ENCODE measurements around the gene CCDC170.

CCDC170 gene

DNA sequence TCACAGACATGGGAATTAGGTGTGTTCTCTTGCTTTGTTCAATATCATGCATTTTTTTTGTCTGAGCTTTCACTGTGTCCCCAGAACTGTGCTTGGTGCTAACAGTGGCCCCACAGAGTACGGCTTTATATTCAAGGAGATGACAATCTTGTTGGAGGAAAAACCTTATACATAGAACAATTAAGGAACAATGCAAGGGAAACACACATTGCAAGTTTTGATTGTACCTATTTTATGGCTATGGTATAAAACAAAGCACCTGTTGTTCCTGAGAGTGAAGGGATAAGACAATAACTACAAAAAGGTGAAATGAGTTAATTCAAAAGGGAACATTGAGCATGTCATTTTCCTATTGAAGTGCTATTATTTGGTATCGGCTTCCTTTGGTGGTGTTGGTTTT, 169.7 kb downstream of the CCDC170 start:
- no peak for DNase-seq

DNA sequence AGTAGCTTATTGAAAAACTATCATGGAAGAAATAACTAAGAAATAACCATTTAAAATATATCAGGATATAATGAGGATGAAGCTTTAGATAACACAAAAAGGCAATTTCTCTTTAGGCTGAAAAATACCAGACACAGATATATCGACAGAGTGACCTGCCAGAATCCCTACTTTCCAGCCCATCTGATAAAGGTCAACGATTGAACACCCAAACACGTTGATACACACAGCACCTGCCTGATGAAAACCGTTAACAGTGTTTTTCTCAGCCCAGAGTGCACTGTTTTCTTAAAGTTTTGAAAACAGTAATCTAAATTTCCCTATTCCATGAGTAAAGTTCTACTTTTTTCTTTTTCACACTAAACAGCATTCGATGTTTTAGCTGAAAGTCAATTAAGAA, 170.6 kb downstream of the CCDC170 start:
- DNase-seq: no peak

DNA sequence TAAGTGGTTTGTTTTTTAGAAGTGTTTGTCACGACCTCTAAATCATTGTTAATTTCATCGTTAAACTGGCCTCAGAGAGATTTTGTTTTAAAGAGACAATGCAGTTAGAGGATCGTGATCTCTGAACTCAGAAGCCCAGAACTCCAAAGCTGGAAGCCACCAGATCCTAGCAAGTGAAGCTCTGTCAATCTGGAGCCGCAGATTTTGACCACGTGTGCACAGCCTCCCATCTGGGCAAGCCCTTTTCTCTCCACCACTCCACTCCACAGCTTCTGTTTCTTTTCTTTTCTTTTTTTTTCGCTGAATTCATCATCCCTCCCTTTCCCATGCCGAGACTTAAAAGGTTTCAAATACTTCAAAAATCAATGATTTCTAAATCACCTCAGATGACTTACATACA, 171.5 kb downstream of the CCDC170 start:
- no peak for DNase-seq

DNA sequence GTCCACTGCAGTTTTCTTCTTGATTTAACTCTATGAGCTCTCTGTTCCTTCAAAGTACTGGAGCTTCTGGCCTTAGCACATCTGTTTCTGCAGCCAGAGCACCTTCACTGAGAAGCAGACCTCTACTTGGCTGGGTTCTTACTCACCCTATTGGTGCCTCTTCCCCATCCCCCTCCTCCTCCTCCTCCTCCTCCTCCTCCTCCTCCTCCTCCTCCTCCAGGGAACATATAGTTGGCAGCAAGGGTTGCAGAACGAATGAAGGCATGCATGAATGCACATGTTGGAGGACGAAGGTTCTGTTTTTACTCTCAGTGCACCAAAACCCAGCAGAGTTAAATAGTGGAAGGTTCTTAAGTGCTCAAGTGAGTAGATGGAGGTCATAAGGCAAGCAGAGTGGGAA, 172.7 kb downstream of the CCDC170 start:
- DNase-seq: no peak

DNA sequence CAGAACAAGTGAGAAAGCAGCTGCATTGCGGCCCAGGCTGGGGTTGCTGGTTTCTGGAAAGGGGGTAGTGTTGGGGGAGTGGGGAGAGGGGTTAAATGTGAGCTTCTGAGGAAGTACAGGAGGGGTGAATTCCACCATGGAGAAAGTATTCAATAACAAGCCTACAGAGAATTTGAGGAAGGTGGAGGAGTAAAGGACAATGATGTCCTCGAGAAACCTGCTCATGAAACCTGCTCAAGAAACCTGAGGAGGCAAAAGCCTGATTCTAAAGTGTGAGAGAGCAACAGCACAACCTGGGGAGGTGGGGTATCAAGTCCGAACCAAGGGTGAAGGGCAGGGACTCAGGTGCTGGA, 175.4 kb downstream of the CCDC170 start:
- DNase-seq: no peak

DNA sequence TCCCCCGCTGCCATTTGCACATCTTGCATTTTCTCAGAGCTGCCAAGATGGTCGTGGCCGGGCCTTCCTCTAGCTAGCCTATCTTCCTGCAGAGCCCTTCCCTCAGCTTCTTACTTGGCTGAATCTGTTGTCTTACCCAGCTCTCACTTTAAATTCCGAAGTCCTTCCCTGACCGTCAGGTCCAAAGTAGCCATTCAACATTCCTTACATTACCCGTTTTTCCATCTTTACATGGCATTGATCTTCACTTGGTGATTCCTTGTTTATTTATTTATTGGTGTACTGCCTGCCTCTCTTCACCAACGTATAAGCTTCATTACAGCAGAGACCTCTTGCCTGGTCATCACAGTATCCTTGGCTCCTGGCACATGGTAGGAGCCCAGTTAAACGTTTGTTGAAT, 176.3 kb downstream of the CCDC170 start:
- DNase-seq: no peak
